COLO829 (cell line): ENCODE measurements around the gene GALNT13.

ENCODE experiments used
- DNase-seq: peaks from one replicate; pipeline ENCODE4 v3.0.0; 2012; ENCODE audit warnings: low spot score

GALNT13 gene

GRCh38 chr2:154307007-154307406 lies 435.3 kb downstream of the GALNT13 start:
- DNase-seq = no peak

- no peak for DNase-seq
Measured at GRCh38 chr2:154324601-154325000, 452.9 kb downstream of the GALNT13 start.

- DNase-seq = no peak
Measured at GRCh38 chr2:154329510-154329909, 457.8 kb downstream of the GALNT13 start.

- DNase-seq = no peak
Measured at GRCh38 chr2:154331784-154332183, 460.1 kb downstream of the GALNT13 start.

GRCh38 chr2:154336201-154336600 lies 464.5 kb downstream of the GALNT13 start:
- DNase-seq = no peak

GRCh38 chr2:154338352-154338967 lies 466.7 kb downstream of the GALNT13 start:
- no peak for DNase-seq

- DNase-seq = no peak
Measured at GRCh38 chr2:154343282-154343681, 471.6 kb downstream of the GALNT13 start.

GRCh38 chr2:154350911-154351310 lies 479.2 kb downstream of the GALNT13 start:
- no peak for DNase-seq

- DNase-seq = no peak
Measured at GRCh38 chr2:154361276-154361675, 489.6 kb downstream of the GALNT13 start.

- DNase-seq = no peak
Measured at GRCh38 chr2:154368153-154368552, 496.4 kb downstream of the GALNT13 start.

- no peak for DNase-seq
Measured at GRCh38 chr2:154370873-154371272, 499.2 kb downstream of the GALNT13 start.

- no peak for DNase-seq
Measured at GRCh38 chr2:154374416-154374815, 502.7 kb downstream of the GALNT13 start.

- peak; percentile 48 for DNase-seq
Measured at GRCh38 chr2:154375579-154375931, 503.8 kb downstream of the GALNT13 start.

- DNase-seq = no peak
Measured at GRCh38 chr2:154381931-154382794, 510.4 kb downstream of the GALNT13 start.

GRCh38 chr2:154386186-154386585 lies 514.5 kb downstream of the GALNT13 start:
- no peak for DNase-seq

GRCh38 chr2:154391051-154391450 lies 519.3 kb downstream of the GALNT13 start:
- DNase-seq = no peak

GRCh38 chr2:154392256-154392655 lies 520.5 kb downstream of the GALNT13 start:
- DNase-seq = no peak

GRCh38 chr2:154394600-154394999 lies 522.9 kb downstream of the GALNT13 start:
- DNase-seq = no peak

- no peak for DNase-seq
Measured at GRCh38 chr2:154400563-154401290, 529.0 kb downstream of the GALNT13 start.

- peak; percentile 28 for DNase-seq
Measured at GRCh38 chr2:154402213-154402612, 530.5 kb downstream of the GALNT13 start.

- DNase-seq = no peak
Measured at GRCh38 chr2:154403242-154403790, 531.6 kb downstream of the GALNT13 start.

GRCh38 chr2:154408786-154409185 lies 537.1 kb downstream of the GALNT13 start:
- DNase-seq = no peak

- DNase-seq = no peak
Measured at GRCh38 chr2:154422251-154422650, 550.5 kb downstream of the GALNT13 start.
